Muscle of back (tissue), 13 donors: ENCODE results near the gene PPFIA4. TPM values are rescaled to one million over a fixed set of nuclear protein-coding genes. Genes with fewer than 3 reads are reported as not detected.
"Not testable (repeated sequence)": the region's sequence is repeated elsewhere in the genome, so short reads cannot be mapped to it uniquely, and the experiment has no call there.

Experiments
- DNase-seq, 3 donors: peaks; one replicate each; pipeline versions ENCODE4 v3.0.0 to v3.0.0-alpha.2; 2013
- long read RNA-seq, 9 donors: transcript quantifications; one replicate each; lab custom pipeline, GENCODE V29; 2026
- polyA plus RNA-seq, 10 donors: library from polyadenylated mRNA; unstranded; fragments of 120-200 nt; gene quantifications; one replicate each; pipeline ENCODE4 v1.2.1, GENCODE V29; 2013; ENCODE audit not compliant: insufficient read length in 10 of 10

Gene PPFIA4
- polyA plus RNA-seq: 10 to 100 TPM; 19.9 to 68.4 (median 43.9) TPM
- long read RNA-seq, donor 1, partial matches to known transcripts: 299 of 300 reads
- long read RNA-seq, donor 1, other reads (novel, unspliced or antisense): 0 of 300 reads
- long read RNA-seq, donor 2, partial matches to known transcripts: 316 of 318 reads
- long read RNA-seq, donor 2, other reads (novel, unspliced or antisense): 0 of 318 reads
- long read RNA-seq, donor 3: 0 reads
- long read RNA-seq, donor 4: 0 reads
- long read RNA-seq, donor 5, partial matches to known transcripts: 0 of 7 reads
- long read RNA-seq, donor 5, other reads (novel, unspliced or antisense): 6 of 7 reads
- long read RNA-seq, donor 6, partial matches to known transcripts: 399 of 399 reads
- long read RNA-seq, donor 6, other reads (novel, unspliced or antisense): 0 of 399 reads
- long read RNA-seq, donor 7, partial matches to known transcripts: 0 of 1 reads
- long read RNA-seq, donor 7, other reads (novel, unspliced or antisense): 0 of 1 reads
- long read RNA-seq, donor 8: 0 reads
- long read RNA-seq, donor 9: 0 reads

DNA sequence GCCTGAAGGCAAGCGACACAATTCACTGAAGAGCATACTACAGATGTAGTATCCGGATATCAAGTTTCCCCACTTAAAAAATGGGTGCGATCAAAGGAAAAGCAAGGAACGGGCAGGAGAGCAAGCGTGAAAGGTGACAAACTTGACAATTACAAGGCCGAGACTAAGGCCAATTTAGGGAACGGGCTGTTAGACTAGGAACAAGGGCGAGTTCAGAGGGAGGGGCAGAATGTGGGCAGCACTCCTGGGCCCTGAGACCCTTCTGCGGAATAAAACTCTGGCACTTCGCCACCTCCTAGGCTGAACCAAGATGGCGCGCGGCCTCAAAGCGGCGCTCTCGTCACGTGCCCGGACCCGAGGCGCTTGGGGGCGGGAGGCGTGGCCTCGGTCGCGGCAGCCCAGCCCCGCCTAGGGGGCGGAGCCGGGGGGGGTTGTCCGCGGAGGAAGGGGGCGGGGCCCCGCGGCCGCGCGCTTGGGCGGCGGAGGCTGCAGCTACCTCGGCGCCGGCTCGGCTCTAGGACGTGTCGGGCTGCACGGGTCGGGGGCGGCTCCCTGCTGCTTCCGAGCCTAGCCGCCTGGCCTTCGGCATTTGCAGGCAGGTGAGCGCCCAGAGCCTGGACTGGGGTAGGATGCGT lies at the start of gene PPFIA4:
TSS of gene PPFIA4 (plus strand) at position 461 of the 635 bp plus-strand sequence. CDS start 12,518 bp downstream, outside the sequence.
- peak; percentile 87 to 93 (median 91) for DNase-seq

DNA sequence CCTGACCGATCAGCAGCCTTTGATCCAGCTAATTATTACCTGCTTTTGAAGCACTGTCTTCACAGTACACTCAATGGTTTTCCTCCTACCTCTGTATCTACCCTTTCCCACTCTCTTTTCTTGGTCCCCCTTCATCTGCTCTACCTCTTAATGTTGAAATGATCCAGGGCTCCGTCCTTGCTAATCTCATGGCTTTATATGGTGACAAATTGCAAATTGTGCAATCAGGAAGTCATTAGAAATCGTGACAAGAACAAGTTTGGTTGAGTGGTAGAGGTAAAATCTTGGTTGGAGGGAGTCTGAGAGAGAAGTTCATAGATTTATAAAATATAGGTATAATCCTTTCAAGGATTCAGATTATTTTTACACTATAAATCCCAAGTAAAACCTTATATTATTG lies 49.7 kb upstream of the PPFIA4 start:
- DNase-seq: no peak

DNA sequence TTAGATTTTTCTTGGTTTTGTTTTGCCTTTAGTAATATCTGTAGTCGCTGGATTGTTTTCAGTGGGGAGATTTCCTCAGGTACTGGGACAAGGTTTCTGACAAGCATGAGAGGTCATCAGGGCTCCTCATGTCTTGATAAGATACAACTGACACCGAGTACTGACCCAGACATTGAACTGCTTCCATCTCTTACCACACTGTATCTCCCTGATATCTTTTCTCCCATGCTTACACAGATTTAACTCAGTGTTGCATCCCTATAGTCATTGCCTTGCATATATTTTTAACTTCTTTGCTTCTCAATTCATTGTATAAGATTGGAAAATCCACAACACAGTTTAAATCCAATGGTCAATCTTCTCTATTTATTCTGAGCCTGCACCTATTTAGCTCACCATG lies 46.8 kb upstream of the PPFIA4 start:
- DNase-seq: no peak

DNA sequence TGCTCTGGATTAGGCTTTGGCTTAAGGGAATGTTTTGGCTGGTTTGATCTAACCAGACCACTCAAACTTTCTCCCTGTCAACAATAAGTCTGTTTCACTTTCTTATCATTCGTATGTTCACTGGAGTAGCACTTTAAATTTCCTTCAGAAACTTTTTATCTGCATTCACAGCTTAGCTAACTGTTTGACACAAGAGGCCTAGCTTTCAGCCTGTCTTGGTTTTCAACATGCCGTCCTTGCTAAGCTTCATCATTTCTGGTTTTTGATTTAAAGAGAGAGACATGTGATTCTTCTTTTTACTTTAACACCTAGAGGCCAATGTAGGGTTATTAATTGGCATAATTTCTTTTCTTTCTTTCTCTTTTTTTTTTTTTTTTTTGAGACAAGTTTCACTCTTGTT lies 44.4 kb upstream of the PPFIA4 start:
- DNase-seq: no peak

DNA sequence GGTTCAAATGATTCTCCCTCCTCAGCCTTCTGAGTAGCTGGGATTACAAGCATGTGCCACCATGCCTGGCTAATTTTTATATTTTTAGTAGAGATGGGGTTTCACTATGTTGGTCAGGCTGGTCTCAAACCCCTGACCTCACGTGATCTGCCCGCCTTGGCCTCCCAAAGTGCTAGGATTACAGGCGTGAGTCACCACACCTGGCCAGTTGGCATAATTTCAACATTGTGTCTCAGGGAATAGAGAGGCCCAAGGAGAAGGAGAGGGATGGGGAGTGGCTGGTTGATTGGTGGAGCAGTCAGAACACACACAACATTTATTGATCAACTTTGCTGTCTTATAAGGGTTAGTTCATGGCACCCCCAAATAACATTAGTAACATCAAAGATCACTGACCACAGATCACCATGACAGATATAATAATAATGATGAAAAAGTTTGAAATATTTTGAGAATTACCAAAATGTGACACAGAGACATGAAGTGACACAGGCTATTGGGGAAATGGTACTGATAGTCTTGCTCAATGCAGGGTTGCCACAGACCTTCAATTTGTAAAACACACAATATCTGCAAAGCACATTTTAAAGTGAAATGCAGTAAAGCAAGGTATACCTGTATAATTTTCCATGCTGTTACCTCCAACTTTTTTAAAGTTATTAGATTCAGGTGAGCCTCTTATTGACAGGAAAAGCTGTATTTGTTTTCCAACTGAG lies 43.4 kb upstream of the PPFIA4 start:
- DNase-seq: no peak

DNA sequence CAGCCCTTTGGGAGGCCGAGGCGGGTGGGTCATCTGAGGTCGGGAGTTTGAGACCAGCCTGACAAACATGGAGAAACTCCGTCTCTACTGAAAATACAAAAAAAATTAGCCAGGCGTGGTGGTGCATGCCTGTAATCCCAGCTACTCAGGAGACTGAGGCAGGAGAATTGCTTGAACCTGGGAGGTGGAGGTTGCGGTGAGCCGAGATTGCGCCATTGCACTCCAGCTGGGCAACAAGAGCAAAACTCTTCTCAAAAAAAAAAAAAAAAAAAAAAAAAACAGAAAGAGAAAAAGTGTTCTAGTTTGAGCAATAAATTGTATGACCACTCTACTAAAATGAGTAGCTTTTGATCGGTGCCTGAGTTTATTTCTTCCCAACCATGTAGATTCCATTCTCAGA lies 40.2 kb upstream of the PPFIA4 start:
- DNase-seq: not testable (repeated sequence)

DNA sequence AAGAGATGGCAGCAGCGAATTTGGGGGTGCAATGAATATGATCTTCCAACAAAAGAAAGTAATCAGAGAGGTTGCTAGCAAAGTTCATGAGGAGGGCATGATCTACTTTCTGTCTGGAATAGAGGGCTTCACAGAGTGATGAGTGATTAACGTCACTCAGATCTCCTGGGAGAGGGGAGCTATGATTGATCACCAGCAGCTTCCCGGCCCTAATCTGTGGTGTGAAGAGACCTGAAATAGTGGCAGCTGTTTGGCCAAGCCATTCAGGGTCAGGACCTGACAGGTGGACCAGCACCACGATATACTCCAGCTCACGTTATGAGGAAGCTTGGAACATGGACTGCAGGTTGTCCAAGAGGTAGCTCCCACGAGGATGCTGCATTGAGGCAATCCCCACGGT lies 39.0 kb upstream of the PPFIA4 start:
- no peak for DNase-seq

DNA sequence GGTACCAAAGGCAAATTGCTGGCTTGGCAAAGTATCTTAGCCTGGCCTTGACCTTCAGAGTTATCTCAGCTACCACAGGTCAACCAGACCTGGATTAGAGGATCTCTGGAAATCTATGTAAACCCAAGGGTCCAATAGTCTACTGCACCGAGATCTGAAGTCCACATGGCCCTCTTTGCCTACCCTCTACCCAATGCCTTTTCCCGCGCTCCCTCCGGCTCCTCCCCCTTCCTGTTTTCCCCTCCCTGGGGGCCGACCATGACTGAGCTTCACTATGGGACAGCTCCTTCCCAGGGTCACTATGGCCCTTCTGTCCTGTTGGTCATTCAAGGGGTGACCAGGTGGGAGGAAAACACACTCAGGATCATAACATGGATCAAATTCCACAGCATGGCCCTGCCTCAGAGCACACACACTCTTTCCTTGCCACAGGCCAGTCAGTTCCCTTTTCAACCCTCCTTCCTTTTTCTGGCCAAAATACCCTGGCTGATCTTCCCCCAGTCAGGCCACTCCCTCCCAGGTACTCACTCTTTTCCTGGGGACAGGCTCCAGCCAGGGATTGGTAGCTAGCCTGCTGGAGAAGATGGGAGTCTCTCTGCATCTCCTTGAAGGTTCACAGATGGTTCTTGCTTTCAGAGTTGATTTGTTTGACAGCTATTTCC lies 38.2 kb upstream of the PPFIA4 start:
- DNase-seq: no peak

DNA sequence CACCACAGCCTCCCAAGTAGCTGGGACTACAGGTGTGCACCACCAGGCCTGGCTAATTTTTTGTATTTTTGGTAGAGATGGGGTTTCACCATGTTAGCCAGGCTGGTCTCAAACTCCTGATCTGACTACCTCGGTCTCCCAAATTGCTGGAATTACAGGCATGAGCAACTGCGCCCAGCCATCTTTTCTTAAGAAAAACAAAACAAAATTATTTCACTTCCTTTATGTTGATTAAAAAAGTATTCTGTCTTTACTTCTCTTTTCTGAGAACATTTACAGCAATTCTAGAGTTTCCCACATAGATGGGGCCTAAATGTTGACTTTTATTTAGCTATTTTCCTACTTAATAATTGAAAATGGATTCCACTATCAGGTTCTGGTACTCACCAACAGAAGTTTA lies 36.4 kb upstream of the PPFIA4 start:
- no peak for DNase-seq

DNA sequence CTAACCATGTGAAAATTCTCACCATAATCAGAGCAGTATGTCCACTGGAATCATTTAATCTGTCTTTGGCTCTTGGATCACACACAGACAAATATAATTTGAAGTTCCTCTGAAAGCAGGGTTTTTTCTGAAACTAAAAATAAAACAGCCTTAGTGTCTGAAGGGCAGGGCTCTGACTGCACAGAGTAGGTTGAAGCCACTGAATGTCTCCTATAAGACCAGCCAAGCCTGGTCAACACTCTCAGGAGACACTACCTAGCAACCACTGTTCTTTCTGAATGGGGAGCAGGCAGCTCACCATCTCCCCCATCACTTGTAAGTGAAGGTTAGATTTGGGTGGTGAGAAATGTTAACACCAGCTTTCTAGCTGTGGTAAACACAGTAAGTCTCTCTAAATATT lies 35.2 kb upstream of the PPFIA4 start:
- DNase-seq: no peak

DNA sequence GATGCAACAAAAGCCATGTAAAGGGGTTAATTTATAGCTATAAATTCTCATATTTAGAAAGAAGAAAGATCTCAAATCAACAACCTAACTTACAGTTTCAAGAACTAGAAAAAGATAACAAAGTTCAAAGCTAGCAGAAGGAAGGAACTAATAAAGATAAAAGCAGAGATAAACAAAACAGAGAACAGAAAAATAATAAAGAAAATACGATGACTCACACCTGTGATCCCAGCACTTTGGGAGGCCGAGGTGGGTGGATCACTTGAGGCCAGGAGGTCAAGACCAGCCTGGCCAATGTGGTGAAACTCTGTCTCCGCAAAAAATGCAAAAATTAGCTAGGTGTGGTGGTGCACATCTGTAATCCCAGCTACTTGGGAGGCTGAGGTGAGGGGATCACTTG lies 31.5 kb upstream of the PPFIA4 start:
- no peak for DNase-seq

DNA sequence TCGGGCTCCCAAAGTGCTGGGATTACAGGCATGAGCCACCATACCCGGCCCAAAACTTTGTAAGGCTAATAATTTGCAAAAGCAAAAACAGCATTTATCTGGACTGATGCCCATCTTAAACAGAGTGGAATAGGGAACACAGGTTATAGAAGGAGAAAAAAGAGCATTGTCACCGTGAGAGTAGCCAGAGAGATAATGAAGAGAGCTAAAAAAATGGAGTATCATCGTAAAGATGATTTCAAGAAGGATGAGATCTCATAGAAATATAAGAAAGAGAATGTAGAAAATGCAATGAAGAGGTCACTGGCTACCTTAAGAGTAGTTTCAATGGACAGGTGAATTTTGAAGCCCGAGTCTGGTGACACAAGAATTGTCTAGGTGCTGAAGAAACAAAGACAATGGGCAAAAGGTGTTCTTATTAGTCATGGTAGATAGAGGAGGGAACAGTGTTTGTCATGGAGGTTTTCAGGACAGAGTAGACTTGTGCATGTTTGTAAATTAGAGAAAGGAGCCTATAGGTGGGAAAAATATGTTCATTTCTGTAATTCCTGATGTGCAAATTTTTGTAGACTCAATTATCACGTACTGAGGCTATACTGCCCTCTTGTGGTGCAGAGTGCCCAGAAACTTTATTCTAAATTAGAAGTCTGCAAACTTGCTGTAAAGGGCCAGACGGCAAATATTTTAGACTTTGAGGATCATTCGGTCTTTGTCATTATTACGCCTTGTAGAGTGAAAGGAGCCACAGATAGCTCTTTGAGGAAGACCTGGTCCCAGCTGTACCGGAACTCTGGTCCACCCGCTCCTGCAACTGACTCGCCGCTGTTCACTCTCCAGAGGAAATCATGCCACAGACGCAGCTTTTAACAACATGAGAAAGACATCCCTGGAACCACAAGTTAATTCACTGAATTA lies 27.2 kb upstream of the PPFIA4 start:
- DNase-seq: peak; percentile 46 to 64 (median 57)

DNA sequence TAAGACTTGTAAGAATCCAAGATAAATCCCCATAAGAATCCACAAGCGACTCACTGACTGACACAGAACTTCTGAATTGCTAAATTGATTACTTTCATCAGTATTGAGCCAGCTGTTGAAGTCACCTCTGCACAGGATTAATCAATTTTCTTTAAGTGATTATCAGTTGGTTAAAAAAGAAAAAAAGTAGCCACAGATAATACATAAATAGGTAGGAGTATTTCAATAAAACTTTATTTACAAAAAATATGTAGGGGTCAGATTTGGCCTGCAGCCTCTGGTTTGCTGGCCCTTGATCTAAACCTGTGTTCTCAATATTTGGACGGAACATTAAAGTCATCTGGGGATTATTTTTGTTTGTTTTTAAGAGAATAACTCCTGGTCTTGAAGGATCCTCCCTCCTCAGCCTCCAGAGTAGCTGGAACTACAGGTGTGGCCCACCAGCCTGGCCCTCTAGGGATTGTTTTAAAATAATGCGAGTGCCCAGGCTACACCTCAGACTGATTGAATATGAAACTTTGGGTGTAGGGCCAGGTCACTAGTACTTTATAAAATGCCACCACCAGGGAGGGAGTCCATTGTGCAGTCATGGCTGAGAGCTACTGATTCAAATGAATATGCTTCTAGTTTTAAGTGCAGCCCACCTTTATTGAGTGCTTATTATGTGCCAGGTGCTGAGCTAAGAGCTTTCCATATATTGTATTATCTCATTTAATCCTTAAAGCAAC lies 25.9 kb upstream of the PPFIA4 start:
- no peak for DNase-seq

DNA sequence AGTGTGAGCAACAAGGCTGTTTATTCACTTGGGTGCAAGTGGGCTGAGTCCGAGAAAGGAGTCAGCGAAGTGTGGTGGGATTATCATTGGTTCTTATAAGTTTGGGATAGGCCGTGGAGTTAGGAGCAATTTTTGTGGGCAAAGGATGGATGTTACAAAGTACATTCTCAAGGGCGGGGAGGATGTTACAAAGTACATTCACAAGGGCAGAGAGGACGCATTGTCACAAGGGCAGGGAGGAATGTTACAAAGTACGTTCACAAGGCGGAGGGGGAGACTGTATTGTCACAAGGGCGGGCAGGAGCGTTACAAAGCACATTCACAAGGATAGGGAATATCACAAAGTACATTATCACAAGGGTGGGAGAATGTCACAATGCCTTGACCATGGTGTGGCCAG lies 24.3 kb upstream of the PPFIA4 start:
- DNase-seq: no peak

DNA sequence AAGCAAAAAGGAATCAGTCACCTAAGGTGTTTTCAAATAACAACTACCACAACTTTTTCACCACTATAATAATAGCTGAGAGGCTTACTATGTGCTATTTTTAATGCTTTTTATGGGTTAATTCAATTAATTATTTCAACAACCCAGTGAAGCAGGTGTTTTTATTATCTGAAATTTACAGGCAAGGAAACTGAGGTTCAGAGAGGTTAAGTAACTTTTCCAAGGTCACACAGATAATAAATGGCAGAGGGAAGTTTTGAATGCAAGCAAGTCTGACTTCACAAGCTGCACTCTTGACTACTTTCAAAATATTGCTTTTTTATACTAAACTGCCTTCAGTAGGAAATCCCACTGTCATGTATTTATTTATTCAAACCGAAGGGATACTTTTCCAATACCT lies 23.3 kb upstream of the PPFIA4 start:
- no peak for DNase-seq

DNA sequence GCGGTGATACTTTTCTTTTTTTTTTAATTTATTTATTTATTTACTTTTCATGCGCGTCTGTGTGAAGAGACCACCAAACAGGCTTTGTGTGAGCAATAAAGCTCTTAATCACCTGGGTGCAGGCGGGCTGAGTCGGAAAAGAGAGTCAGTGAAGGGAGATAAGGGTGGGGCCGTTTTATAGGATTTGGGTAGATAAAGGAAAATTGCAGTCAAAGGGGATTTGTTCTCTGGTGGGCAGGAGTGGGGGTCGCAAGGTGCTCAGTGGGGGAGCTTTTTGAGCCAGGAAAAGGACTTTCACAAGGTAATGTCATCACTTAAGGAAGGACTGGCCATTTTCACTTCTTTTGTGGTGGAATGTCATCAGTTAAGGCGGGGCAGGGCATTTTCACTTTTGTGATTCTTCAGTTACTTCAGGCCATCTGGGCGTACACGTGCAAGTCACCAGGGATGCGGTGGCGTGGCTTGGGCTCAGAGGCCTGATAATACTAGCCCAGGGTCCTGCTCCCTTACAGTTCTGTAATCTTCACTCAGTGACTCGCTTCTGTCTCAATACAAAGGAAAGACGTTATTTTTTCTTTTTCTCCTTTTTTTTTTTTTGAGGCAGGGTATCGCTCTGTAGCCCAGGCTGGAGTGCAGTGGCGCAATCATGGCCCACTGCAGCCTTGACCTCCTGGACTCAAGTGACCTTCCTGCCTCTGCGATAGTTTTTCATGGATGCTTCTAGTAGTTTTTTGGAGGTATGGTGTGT lies 20.7 kb upstream of the PPFIA4 start:
- DNase-seq: not testable (repeated sequence)

DNA sequence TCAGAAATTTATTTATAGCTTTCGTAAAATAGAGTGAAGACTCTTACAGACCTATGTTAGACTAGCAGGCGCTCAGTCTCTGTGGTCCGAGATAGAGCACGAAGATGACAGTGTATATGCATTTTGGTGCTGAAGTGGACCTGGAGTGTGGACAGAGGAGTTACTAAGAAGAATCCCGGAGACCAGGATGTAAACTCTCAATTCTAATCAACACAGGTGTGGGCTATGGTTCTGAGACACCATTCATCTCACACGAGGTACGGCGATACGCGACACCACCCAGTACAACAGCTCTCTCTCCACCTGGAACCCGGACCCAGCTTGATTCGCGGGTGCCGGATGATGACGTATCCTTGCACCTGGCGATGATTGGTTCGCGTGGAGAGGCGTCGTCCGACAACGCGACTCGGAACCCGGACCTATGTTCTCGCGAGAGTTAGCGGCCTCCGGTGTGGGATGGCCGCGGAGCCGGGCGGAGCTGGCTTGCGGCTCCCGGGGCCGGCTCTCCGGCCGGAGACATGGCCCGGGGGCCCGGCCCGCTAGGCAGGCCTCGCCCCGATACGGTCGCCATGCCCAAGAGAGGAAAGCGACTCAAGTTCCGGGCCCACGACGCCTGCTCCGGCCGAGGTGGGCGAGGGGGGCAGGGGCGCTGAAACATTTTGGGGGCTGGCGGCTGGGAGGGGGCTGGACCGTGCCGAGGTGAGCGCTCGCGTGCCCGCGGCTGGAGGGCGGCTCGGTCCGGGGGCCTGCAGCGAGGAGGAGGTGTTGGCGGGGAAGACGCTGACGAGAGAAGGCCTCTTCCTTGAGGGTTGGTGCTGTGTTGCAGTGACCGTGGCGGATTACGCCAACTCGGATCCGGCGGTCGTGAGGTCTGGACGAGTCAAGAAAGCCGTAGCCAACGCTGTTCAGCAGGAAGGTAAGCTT lies 19.1 kb upstream of the PPFIA4 start, which contains the start of gene TMEM183A:
TSS of gene TMEM183A (plus strand) at position 427 of the 924 bp plus-strand sequence. CDS start at position 519, 92 bp downstream.
- peak; percentile 97 to 99 (median 98) for DNase-seq

DNA sequence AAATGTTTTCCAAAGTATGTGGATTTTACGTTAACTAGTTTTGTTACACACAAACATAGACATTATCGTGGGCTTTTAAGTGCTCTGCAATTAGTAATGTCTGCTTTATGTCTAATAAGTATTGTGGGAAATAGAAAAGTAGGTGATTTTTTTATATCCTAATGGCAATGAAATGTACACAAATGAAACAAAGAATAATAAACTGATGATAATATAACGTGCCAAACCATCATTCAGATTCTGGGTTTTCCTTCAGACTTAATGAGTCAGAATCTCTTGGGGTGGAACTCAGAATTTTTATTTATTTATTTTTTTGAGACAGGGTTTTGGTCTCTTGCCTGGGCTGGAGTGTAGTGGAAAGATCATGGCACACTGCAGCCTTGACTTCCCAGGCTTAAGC lies 17.1 kb upstream of the PPFIA4 start:
- DNase-seq: no peak
